Epithelial cell of proximal tubule (primary cell): ENCODE data around the gene ZBTB38. TPM values are rescaled to one million over a fixed set of nuclear protein-coding genes. Genes with fewer than 3 reads are reported as not detected.
A peak's percentile ranks its signal among the peaks of the same experiment; 100 is the strongest.

ENCODE experiments used
- DNase-seq: peaks from one replicate; pipeline ENCODE4 v3.0.0-alpha.2; 2011; ENCODE audit warnings: low read depth
- H3K4me3 ChIP-seq: 2 replicates; pipeline ENCODE4 v1.5.1; 2011; ENCODE audit warnings: low read depth, mild to moderate bottlenecking, low read length
- CTCF ChIP-seq: conservative IDR thresholded peaks from 2 replicates; pipeline ENCODE4 v1.5.1; 2012; ENCODE audit warnings: low read depth, mild to moderate bottlenecking, low read length
- total RNA-seq: library from RNA; depleted of rRNA; stranded (reverse); fragments of >200 nt; gene quantifications from 2 replicates; pipeline ENCODE4 v1.2.3, GENCODE V29; 2015

The ZBTB38 gene
- total RNA-seq, 1 donor from 2014 or later = 51.5 TPM

GRCh38 chr3:141328286-141329166 lies 39.8 kb upstream of the ZBTB38 start:
- no peak for DNase-seq
- no peak for TF ChIP-seq CTCF
- H3K4me3 ChIP-seq = peak overlapping the region; percentile 81

GRCh38 chr3:141330235-141330634 lies 38.1 kb upstream of the ZBTB38 start:
- H3K4me3 ChIP-seq = peak overlapping the region; percentile 5
- no peak for DNase-seq
- no peak for TF ChIP-seq CTCF

- TF ChIP-seq CTCF = no peak
- DNase-seq = no peak
- no peak overlapping the region for H3K4me3 ChIP-seq
Measured at GRCh38 chr3:141330718-141331376, 37.5 kb upstream of the ZBTB38 start.

GRCh38 chr3:141331377-141332318 lies 36.7 kb upstream of the ZBTB38 start:
- TF ChIP-seq CTCF = no peak

GRCh38 chr3:141332416-141332815 lies 35.9 kb upstream of the ZBTB38 start:
- no peak for TF ChIP-seq CTCF
- DNase-seq = no peak
- no peak overlapping the region for H3K4me3 ChIP-seq

More at GRCh38 chr3:141331377-141332318, 36.7 kb upstream of the ZBTB38 start:
- DNase-seq = peak; percentile 96
- no peak overlapping the region for H3K4me3 ChIP-seq

DNA sequence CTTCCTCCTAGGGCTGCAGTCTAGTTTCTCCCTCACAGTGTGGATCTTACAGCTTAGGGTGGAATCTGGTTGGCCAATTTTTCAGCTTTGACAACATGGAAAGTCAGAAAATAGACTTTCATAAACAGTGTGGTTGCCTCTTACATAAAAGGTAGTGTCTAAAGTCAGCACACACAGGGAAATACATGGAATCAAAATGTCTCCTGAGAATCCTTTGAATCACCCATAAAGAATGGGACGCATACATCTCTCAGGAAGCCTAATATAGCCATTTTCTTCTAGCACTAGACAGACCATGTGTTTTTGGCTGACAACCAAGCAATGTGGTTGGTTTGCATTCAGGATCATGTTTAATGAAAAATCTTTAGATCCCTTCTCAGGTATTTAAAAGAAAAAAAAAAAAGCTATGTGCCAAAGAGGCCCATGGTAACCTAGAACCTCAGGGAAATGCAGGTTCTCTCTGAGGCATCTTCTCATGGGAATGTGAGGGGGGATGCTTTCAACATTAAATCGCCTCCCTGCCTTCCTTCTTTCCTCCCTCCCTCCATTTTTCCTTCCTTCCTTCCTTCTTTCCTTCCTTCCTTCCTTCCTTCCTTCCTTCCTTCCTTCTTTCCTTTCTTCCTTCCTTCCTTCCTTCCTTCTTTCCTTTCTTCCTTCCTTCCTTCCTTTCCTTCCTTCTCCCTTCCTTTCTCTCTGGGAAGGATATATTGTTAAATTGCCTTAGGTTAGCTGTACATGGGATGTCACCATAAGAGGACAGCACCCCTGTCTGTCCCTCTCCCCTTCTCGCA lies 34.3 kb upstream of the ZBTB38 start:
- no peak for TF ChIP-seq CTCF
- H3K4me3 ChIP-seq = no peak overlapping the region
- no peak for DNase-seq
